ENCODE results near the gene DNAJC22.
"Not testable (repeated sequence)": the region's sequence is repeated elsewhere in the genome, so short reads cannot be mapped to it uniquely, and the experiment has no call there.

Gene DNAJC22

DNA sequence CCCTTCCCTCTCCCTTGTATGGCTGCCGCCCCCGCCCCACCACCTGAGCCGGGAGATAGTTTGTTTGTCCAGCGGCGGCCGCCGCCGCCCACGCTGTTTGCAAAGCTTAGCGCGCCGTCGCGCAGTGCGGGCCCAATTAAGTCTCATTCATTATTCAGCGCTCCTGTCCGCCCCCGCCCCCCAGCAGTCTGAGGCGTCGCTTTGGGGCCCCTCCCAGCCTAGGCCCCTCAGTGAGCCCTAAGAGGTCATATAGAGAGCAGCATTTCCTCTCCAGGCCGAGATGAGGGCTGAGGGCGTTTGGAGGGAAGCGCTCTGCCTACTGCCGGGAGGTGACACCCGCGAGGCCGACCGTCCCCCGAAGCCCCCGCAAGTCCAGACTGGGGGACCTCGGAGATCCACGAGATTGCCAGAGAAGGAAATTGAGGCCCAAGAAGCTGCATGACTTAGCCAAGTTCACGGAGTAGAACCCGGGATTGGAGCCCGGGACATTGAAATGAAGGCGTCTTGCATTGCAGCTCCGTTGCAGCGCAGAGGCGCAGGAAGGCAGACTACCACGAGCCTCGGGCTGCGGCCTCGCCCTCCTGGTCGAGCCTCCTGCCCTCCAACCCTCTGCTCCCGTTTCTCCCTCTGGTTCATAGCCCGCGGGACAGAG, at the start of gene DNAJC22:
DNAJC22 (plus strand) TSS at position 230 of the 652 bp plus-strand sequence. CDS start 1,985 bp downstream, outside the sequence.
- peak; percentile 57 for DNase-seq

- no peak for DNase-seq
Measured at GRCh38 chr12:49297695-49298060, 49.0 kb upstream of the DNAJC22 start.

DNA sequence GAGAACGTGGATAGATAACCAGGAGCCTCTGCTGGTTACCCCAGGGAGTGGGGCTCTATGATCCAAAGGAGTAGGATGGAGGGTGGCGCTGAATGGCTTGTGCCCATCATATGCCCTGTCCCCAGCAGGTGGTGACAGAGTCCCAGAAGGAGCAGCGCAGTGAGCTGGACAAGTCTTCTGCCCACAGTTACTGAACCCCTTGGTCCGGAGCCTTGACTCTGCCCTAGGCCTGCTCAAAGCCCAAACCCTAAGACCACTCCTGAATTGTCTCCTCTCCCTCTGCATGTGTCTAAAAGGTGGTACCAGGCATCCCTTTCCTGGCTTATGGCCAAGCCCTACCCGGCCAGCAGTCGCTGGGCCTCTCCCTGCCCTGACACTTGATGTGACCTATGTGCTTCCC, 48.5 kb upstream of the DNAJC22 start:
- DNase-seq: no peak

GRCh38 chr12:49301760-49302159, 44.9 kb upstream of the DNAJC22 start:
- peak; percentile 72 for DNase-seq

DNA sequence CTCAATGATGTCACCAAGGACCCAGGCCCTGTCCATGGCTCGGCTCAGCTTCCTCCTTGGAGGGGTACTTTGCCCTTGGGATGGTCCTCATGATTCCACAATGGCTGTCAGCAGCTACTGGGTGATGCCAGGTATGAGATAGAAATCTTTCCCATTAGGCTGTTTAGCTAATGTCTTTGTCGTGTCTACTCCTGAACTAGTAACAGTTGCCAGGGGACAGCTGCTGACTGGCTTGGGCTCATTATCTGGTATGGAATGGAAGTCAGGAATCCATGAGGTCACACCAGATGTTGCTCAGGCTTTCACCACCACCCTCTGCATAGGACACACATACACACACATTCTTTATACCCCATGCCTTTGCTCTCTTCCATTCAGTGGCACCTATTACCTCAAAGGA, 42.5 kb upstream of the DNAJC22 start:
- DNase-seq: no peak

DNA sequence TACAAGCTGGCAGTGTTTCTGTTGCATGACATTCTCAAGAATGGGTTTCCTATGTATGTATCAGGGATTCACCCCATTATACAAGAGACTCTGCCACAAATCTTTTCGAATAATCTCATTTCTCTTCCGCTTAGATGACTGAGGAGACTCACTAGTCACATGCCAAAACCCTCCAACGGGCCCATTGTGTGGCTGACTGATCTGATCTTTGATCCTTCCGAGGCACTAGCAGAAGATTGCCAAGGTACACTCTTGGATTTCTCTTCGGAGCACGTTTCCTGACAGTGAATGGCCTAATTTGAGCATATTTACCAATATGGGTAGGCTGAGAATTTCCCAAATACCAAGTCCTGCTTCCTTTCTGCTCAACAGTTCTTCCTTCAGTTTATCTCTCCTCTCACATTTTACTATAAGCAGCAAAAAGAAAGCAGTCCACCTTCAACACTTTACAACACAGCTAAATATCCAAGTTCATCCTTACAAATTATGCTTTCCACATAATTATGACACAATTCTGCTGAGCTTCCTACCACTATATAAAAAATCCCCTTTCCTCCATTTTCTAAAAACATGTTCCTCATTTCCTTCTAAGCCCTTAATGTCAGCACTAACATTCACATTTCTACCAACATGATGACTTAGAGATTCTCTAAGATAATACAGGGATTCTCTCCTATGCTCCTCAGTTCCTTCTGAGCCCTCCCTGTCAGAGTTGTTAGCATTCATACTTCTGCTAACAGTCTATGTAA, 40.8 kb upstream of the DNAJC22 start:
- DNase-seq: no peak

- DNase-seq: no peak
Measured at GRCh38 chr12:49309386-49309785, 37.3 kb upstream of the DNAJC22 start.

GRCh38 chr12:49310451-49311000, 36.2 kb upstream of the DNAJC22 start:
- DNase-seq: not testable (repeated sequence)

DNA sequence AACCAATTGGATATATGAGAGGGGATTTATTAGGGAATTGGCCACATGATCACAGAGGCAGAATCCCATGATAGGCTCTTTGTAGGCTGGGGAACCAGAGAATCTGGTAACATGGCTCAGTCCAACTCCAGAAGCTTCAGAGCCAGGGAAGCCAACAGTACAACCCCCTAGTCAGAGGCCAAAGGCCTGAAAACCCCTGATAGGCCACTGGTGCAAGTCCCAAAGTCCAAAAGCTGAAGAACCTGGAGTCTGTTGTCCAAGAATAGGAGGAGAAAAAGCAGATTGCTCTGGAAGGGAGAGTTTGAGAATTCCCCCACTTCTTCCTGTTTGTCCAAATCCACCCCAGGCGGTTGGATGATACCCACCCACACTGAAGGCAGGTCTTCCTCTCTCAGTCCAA, 31.9 kb upstream of the DNAJC22 start:
- DNase-seq: no peak

DNA sequence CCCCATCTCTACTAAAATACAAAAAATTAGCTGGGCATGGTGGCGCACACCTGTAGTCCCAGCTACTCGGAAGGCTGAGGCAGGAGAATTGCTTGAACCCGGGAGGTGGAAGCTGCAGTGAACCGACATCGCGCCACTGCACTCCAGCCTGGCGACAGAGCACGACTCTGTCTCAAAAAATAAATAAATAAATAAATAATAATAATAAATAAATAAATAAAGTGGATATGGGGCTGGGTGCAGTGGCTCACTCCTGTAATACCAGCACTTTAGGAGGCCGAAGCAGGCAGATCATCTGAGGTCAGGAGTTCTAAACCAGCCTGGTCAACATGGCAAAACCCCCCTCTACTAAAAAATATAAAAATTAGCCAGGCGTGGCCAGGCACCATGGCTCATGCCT, 29.6 kb upstream of the DNAJC22 start:
- not testable (repeated sequence) for DNase-seq

- not testable (repeated sequence) for DNase-seq
Measured at GRCh38 chr12:49320411-49321103, 26.1 kb upstream of the DNAJC22 start.

DNA sequence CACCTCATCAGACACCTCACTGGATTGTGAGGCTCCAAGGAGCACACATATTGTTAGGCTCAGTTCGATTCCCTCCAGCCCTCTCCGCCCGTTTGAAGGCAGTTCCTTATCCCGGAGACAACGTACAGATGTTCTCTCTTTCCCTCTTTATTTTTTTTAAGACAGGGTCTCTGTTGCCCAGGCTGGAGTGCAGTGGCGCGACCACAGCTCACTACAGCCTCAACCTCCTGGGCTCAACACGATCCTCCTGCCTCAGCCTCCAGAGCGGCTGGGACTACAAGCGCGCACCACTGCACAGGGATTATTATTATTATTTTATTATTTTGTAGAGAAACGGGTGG, 24.4 kb upstream of the DNAJC22 start:
- DNase-seq: no peak

GRCh38 chr12:49322708-49323523, 23.8 kb upstream of the DNAJC22 start, which contains the start of gene TROAP:
TSS of gene TROAP (plus strand) at chr12:49323255. CDS start at chr12:49323609, 354 bp downstream.
- peak; percentile 97 for DNase-seq

GRCh38 chr12:49323524-49324097, 23.1 kb upstream of the DNAJC22 start:
- DNase-seq: no peak

- no peak for DNase-seq
Measured at GRCh38 chr12:49325606-49326005, 21.1 kb upstream of the DNAJC22 start.

DNA sequence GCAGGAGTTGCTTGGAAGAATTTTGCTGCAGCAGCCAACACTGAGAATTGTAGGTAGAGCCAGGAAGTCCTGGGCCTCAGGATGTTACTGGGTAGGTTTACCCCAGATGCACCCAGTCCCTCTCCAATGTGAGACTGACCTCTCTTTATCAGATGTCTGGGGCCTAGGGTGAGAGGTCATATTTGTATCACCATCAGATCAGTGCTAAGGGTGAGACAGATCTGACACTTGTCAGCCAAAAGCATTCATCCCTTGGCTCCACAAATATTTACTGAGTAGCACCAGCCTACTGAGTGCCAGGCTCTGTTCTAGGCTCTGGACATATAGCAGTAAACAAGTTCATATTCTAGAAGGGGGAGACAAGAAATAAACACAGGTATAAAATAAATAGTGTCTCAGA, 19.3 kb upstream of the DNAJC22 start:
- DNase-seq: no peak

DNA sequence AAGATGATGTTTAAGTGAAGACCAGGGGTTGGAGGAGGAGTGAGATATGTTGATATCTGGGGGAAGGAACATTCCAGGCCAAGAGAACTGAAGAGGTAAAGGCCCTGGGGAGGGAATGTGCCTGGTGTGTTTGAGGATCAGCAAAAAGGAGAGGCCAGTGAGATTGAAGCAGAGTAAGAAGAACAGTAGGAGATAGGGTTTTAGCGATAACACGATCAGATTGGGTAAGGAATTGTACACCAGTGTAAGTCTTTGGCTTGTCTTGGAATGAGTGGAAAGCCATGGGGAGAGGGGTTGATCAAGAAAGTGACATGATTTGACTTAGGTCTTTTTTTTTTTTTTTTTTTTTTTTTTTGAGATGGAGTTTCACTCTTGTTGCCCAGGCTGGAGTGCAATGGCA, 18.8 kb upstream of the DNAJC22 start:
- no peak for DNase-seq

DNA sequence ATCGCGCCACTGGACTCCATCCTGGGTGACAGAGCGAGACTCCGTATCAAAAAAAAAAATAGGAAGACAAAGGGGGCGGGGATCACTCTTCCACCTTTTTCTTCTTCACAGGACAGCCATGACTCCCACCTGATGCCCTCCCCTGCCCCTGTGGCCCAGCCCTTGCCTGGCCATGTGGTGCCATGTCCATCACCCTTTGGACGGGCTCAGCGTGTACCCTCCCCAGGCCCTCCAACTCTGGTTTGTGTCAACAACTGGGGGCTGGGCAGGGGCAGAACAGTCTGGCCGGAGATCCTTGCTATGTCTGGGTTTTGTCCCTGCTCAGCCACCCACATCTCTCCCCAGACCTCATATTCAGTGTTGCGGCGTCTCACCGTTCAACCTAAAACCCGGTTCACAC, 17.9 kb upstream of the DNAJC22 start:
- DNase-seq: no peak

GRCh38 chr12:49330032-49330619, 16.6 kb upstream of the DNAJC22 start:
- DNase-seq: peak; percentile 11

DNA sequence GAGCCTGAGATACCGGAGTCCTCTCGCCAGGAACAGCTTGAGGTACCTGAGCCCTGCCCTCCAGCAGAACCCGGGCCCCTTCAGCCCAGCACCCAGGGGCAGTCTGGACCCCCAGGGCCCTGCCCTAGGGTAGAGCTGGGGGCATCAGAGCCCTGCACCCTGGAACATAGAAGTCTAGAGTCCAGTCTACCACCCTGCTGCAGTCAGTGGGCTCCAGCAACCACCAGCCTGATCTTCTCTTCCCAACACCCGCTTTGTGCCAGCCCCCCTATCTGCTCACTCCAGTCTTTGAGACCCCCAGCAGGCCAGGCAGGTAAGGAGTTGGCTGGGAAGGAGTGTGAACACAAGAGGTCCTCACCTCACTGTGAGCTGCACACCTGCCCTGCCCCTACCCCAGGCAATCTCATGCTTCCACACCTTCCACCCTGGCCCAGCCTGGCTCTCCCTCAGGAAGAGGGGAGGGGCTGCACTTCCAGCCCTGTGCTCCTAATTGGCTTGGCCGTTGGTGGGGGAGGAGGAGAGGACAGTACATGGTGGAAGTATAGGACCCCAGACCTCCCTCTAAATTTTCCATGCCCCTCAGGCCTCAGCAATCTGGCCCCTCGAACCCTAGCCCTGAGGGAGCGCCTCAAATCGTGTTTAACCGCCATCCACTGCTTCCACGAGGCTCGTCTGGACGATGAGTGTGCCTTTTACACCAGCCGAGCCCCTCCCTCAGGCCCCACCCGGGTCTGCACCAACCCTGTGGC, 15.9 kb upstream of the DNAJC22 start:
- DNase-seq: peak; percentile 17

Data from stimulated activated CD8-positive, alpha-beta memory T cell treated with anti-CD3 and anti-CD28 coated beads, Interleukin-4, amount 100 ng/mL, for 48 hours (primary cell).